CD4-positive, alpha-beta T cell (primary cell): Measurements from ENCODE around the gene GALNT2. TPM values are rescaled to one million over a fixed set of nuclear protein-coding genes. Genes with fewer than 3 reads are reported as not detected.

Experiments used
- ATAC-seq: fragments of 200-7000 bp; cut with Tn5 transposase; one replicate; pipeline ENCODE4 v1.10.0; 2022; ENCODE audit warnings: mild to moderate bottlenecking; ENCODE audit not compliant: poor library complexity
- CTCF ChIA-PET: fragments of 350-600 bp; sonication (Branson Sonifier 250); formaldehyde crosslinking; loops from one replicate; lab custom pipeline; 2021; ENCODE audit warnings: antibody characterized with exemption, inconsistent platforms; lab: Charles Lee
- POLR2A ChIA-PET: fragments of 350-600 bp; sonication (Branson Sonifier 250); formaldehyde crosslinking; loops from one replicate; lab custom pipeline; 2021; ENCODE audit warnings: antibody characterized with exemption, inconsistent platforms; lab: Charles Lee
- DNase-seq, 14 experiments: peaks; one replicate each; pipeline ENCODE4 v3.0.0-alpha.2; 2013 to 2020; ENCODE audit warnings: mixed read lengths in 2 of 14
- H3K27ac ChIP-seq, 2 donors: one replicate each; pipeline versions ENCODE4 v1.5.1 to v1.7.0; 2013; ENCODE audit warnings: low read length in 2 of 2, low read depth in 1 of 2, mild to moderate bottlenecking in 1 of 2
- H3K27me3 ChIP-seq, 2 experiments: 1 replicate in 1 of 2; 2 replicates in 1 of 2; pipeline versions ENCODE4 v1.6.1 to v1.7.0; 2013; ENCODE audit warnings: low read length in 2 of 2, control low read depth in 1 of 2, mild to moderate bottlenecking in 1 of 2, moderate library complexity in 1 of 2; ENCODE audit not compliant: insufficient read depth in 2 of 2, control insufficient read depth in 1 of 2
- H3K36me3 ChIP-seq: one replicate; pipeline ENCODE4 v1.6.1; 2013; ENCODE audit warnings: low read length, control low read depth; ENCODE audit not compliant: insufficient read depth
- H3K4me1 ChIP-seq: one replicate; pipeline ENCODE4 v1.6.1; 2013; ENCODE audit warnings: low read length, control low read depth; ENCODE audit not compliant: insufficient read depth
- H3K4me3 ChIP-seq: one replicate; pipeline ENCODE4 v1.5.1; 2013; ENCODE audit warnings: mild to moderate bottlenecking, low read length, moderate library complexity
- H3K9me3 ChIP-seq, 2 experiments: 1 replicate in 1 of 2; 2 replicates in 1 of 2; pipeline versions ENCODE4 v1.6.1 to v1.7.0; 2013; ENCODE audit warnings: low read length in 2 of 2, mild to moderate bottlenecking in 2 of 2, control low read depth in 1 of 2, moderate library complexity in 1 of 2; ENCODE audit not compliant: control insufficient read depth in 1 of 2, insufficient read depth in 1 of 2
- H3K27ac Mint-ChIP-seq: one replicate; pipeline ENCODE4 v1.8.0; 2020; ENCODE audit warnings: mixed read lengths
- H3K27me3 Mint-ChIP-seq: one replicate; pipeline ENCODE4 v1.8.0; 2021; ENCODE audit warnings: mixed read lengths
- H3K36me3 Mint-ChIP-seq: one replicate; pipeline ENCODE4 v1.8.0; 2021; ENCODE audit warnings: low read depth, mixed read lengths
- H3K4me1 Mint-ChIP-seq: one replicate; pipeline ENCODE4 v1.8.0; 2021; ENCODE audit warnings: low read depth, mixed read lengths
- H3K4me3 Mint-ChIP-seq: one replicate; pipeline ENCODE4 v1.8.0; 2020; ENCODE audit warnings: mild to moderate bottlenecking, mixed read lengths
- H3K9me3 Mint-ChIP-seq: one replicate; pipeline ENCODE4 v1.8.0; 2020; ENCODE audit warnings: mixed read lengths
- CTCF ChIP-seq: fragments of 200-600 bp; IDR thresholded peaks from one replicate; pipeline ENCODE4 v1.8.0; 2022; ENCODE audit warnings: antibody characterized with exemption, mild to moderate bottlenecking
- intact Hi-C, 2 experiments: fragments of 100-400 bp; cut with DNase I in 1 of 2; cut with micrococcal nuclease in 1 of 2; formaldehyde crosslinking; loops; one replicate each; pipeline versions ENCODE4 v1.15.1 to v1.9.0; 2023 to 2025; cut with DNase I, micrococcal nuclease
- total RNA-seq, 174 experiments: library from RNA in 2 of 174; stranded (reverse) in 2 of 174; gene quantifications; one replicate each; pipeline ENCODE4 v1.2.3 and lab custom pipeline; 2021 to 2026

The GALNT2 gene
- total RNA-seq, 2 experiments from 2014 or later: 11.0 to 11.4 TPM

GRCh38 chr1:230171356-230172015, 104.4 kb downstream of the GALNT2 start:
- no peak overlapping the region for H3K27ac ChIP-seq
- H3K4me3 Mint-ChIP-seq: no peak overlapping the region
- intact Hi-C loops: no loop called here
- H3K27me3 Mint-ChIP-seq: no peaks in the 10 kb centered on the region
- H3K36me3 Mint-ChIP-seq: no peaks in the 10 kb centered on the region
- no peaks in the 10 kb centered on the region for H3K27me3 ChIP-seq
- no peak for TF ChIP-seq CTCF
- peaks cover 62% of the 10 kb centered on the region for H3K4me1 Mint-ChIP-seq
- ATAC-seq (no peak), DNase-seq (no peak)
- ChIA-PET POLR2A (no interaction called here), CTCF (no interaction called here)
- no peaks in the 10 kb centered on the region for H3K9me3 Mint-ChIP-seq
- H3K9me3 ChIP-seq: no peaks in the 10 kb centered on the region
- H3K27ac Mint-ChIP-seq: no peak overlapping the region
- no peaks in the 10 kb centered on the region for H3K36me3 ChIP-seq
- peaks cover 9% of the 10 kb centered on the region for H3K4me1 ChIP-seq
- no peak overlapping the region for H3K4me3 ChIP-seq

- DNase-seq: no peak
- ChIA-PET CTCF (no interaction called here), POLR2A (no interaction called here)
- no peak for TF ChIP-seq CTCF
- Mint-ChIP-seq H3K27me3 (no peaks in the 10 kb centered on the region), H3K27ac (no peak overlapping the region), H3K36me3 (no peaks in the 10 kb centered on the region), H3K4me1 (peaks cover 63% of the 10 kb centered on the region), H3K9me3 (no peaks in the 10 kb centered on the region), H3K4me3 (no peak overlapping the region)
- H3K9me3 ChIP-seq: no peaks in the 10 kb centered on the region
- H3K4me1 ChIP-seq: peaks cover 9% of the 10 kb centered on the region
- H3K27me3 ChIP-seq: no peaks in the 10 kb centered on the region
- intact Hi-C loops: no loop called here
- H3K36me3 ChIP-seq: no peaks in the 10 kb centered on the region
- no peak for ATAC-seq
- no peak overlapping the region for H3K27ac ChIP-seq
- no peak overlapping the region for H3K4me3 ChIP-seq
Observed at GRCh38 chr1:230172016-230172537, 105.0 kb downstream of the GALNT2 start.

- H3K36me3 Mint-ChIP-seq: no peaks in the 10 kb centered on the region
- H3K9me3 ChIP-seq: no peaks in the 10 kb centered on the region
- DNase-seq (no peak), ATAC-seq (no peak)
- no peaks in the 10 kb centered on the region for H3K9me3 Mint-ChIP-seq
- no peak overlapping the region for H3K4me3 ChIP-seq
- no peak for TF ChIP-seq CTCF
- no peak overlapping the region for H3K4me3 Mint-ChIP-seq
- H3K27ac ChIP-seq: no peak overlapping the region
- peaks cover 3% of the 10 kb centered on the region for H3K4me1 ChIP-seq
- H3K36me3 ChIP-seq: no peaks in the 10 kb centered on the region
- H3K27me3 ChIP-seq: no peaks in the 10 kb centered on the region
- ChIA-PET POLR2A (no interaction called here), CTCF (no interaction called here)
- H3K27ac Mint-ChIP-seq: no peak overlapping the region
- peaks cover 57% of the 10 kb centered on the region for H3K4me1 Mint-ChIP-seq
- intact Hi-C loops: no loop called here
- H3K27me3 Mint-ChIP-seq: no peaks in the 10 kb centered on the region
Observed at GRCh38 chr1:230173187-230173975, 106.3 kb downstream of the GALNT2 start.
